Neutrophil (primary cell): ENCODE measurements around the gene COMMD1.
A peak's percentile ranks its signal among the peaks of the same experiment; 100 is the strongest.
"Not testable (repeated sequence)": the region's sequence is repeated elsewhere in the genome, so short reads cannot be mapped to it uniquely, and the experiment has no call there.

Experiments used
- H3K27ac ChIP-seq: fragments of 200-600 bp; sonication (generic); 2 replicates; pipeline ENCODE4 v1.5.1; 2016; ENCODE audit warnings: mild to moderate bottlenecking, moderate library complexity
- H3K27me3 ChIP-seq: fragments of 200-600 bp; sonication (generic); 2 replicates; pipeline ENCODE4 v1.6.0; 2016; ENCODE audit warnings: mild to moderate bottlenecking
- H3K36me3 ChIP-seq: fragments of 200-600 bp; sonication (generic); 2 replicates; pipeline ENCODE4 v1.5.1; 2017
- H3K4me1 ChIP-seq, 2 experiments: fragments of 200-600 bp in 1 of 2; sonication (generic) in 1 of 2; 1 replicate in 1 of 2; 2 replicates in 1 of 2; pipeline versions ENCODE4 v1.5.1 to v1.6.1; 2013 to 2016; ENCODE audit warnings: low read depth in 1 of 2, low read length in 1 of 2, mild to moderate bottlenecking in 1 of 2, moderate library complexity in 1 of 2; ENCODE audit not compliant: control insufficient read depth in 1 of 2, insufficient read depth in 1 of 2
- H3K4me3 ChIP-seq, 2 experiments: fragments of 200-600 bp in 1 of 2; sonication (generic) in 1 of 2; 1 replicate in 1 of 2; 2 replicates in 1 of 2; pipeline ENCODE4 v1.5.1; 2013 to 2016; ENCODE audit warnings: low read depth in 1 of 2, low read length in 1 of 2, mild to moderate bottlenecking in 1 of 2, moderate library complexity in 1 of 2
- H3K9me3 ChIP-seq: fragments of 200-600 bp; sonication (generic); 2 replicates; pipeline ENCODE4 v1.5.1; 2016
- CTCF ChIP-seq: fragments of 200-600 bp; sonication (generic); IDR thresholded peaks from 2 replicates; pipeline ENCODE4 v1.5.1; 2016; ENCODE audit warnings: antibody characterized with exemption

COMMD1 gene

GRCh38 chr2:61905372-61906185 lies at the start of gene COMMD1:
COMMD1 (plus strand) TSS chr2:61905674; CDS start chr2:61905679, 5 bp downstream.
- Histone ChIP-seq H3K9me3 (no peaks in the 10 kb centered on the region), H3K27ac (peak within 1 kb of the TSS; percentile 28), H3K27me3 (no peaks in the 10 kb centered on the region), H3K36me3 (no peaks in the 10 kb centered on the region), H3K4me3 (peak within 1 kb of the TSS; percentile 79 to 82), H3K4me1 (peaks cover 5 to 12% of the 10 kb centered on the region in 2 experiments)
- no peak for TF ChIP-seq CTCF

DNA sequence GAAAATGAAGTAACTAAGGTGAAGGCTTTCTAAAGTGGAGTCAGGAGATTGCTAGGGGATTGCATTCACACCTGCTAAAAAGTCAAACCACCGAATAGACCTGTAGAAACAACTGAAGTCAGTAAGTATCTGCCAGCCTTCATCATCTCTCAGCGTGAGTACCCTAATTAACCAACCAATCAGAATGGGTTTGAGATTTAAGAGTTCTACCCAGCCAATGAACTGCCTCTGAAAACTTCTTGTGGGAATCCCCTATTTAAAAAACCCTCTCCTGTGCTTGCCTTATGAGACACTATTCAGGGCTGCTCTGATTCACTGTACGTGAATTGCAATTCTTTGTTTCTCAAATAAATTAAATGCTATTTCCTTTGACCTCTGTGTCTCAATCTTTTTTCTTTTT lies 48.2 kb upstream of the COMMD1 start:
- Histone ChIP-seq H3K4me1 (peaks cover 15 to 20% of the 10 kb centered on the region in 2 experiments), H3K4me3 (no peak overlapping the region), H3K27ac (no peak overlapping the region), H3K9me3 (no peaks in the 10 kb centered on the region), H3K27me3 (no peaks in the 10 kb centered on the region), H3K36me3 (no peaks in the 10 kb centered on the region)
- TF ChIP-seq CTCF: no peak

DNA sequence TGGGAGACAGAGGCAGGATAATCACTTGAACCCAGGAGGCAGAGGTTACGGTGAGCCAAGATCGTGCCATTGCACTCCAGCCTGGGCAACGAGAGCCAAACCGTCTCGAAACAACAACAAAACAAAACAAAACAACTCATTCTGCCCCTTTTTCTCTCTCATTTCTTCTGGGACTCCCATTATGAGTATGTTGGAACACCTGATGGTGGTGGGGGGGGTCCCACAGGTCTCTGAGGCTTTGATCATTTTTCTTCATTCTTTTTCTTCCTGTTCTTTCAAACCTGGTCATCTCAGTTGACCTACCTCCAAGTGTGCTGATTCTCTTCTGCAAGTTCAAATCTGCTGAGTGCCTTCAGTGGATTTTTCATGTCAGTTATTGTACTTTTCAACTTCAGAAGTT lies 43.4 kb upstream of the COMMD1 start:
- Histone ChIP-seq H3K27me3 (no peaks in the 10 kb centered on the region), H3K4me1 (no peaks in the 10 kb centered on the region), H3K4me3 (no peak overlapping the region), H3K9me3 (no peaks in the 10 kb centered on the region), H3K27ac (no peak overlapping the region), H3K36me3 (peaks cover 19% of the 10 kb centered on the region)
- no peak for TF ChIP-seq CTCF

DNA sequence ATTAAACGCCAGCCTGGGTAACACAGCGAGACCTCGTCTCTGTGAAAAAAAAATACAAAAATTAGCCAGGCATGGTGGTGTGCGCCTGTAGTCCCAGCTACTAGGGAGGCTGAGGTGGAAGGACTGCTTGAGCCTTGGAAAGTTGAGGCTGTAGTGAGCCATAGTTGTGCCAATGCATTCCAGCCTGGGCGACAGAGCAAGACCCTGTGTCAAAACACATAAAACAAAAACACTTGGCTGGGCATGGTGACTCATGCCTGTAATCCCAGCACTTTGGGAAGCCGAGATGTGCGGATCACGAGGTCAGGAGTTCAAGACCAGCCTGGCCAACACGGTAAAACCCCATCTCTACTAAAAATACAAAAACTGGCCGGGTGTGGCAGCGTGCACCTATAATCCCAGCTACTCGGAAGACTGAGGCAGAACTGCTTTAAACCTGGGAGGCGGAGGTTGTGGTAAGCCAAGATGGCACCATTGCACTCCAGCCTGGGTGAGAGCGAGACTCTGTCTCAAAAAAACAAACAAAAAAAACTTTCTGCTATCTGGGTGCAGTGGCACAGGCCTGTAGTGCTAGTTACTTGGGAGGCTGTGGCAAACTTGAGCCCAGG lies 38.9 kb upstream of the COMMD1 start:
- not testable (repeated sequence) for H3K4me3 ChIP-seq, H3K4me1 ChIP-seq, H3K9me3 ChIP-seq, H3K27me3 ChIP-seq, H3K27ac ChIP-seq
- H3K36me3 ChIP-seq: peaks cover 61% of the 10 kb centered on the region

DNA sequence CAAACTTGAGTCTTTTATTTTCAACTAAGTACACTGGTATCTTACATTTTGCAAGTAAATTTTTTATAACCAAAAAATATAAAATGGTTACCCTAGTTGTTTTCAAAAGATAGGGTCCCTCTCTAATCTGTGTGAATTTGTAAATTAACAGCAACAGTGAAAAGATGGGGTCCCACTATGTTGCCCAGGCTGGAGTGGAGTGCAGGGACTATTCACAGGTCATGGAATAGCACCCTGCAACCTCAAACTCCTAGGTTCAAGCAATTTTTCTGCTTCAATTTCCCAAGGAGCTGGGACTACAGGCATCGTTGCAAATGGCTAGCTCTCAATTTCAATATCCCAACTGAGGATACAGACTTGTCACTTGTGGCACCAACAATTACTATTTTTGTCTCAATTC lies 29.1 kb upstream of the COMMD1 start:
- H3K36me3 ChIP-seq: peaks cover 89% of the 10 kb centered on the region
- H3K27ac ChIP-seq: no peak overlapping the region
- H3K27me3 ChIP-seq: no peaks in the 10 kb centered on the region

More for the DNA sequence above, 29.1 kb upstream of the COMMD1 start:
- Histone ChIP-seq H3K4me3 (no peak overlapping the region), H3K4me1 (no peaks in the 10 kb centered on the region), H3K9me3 (no peaks in the 10 kb centered on the region)
- TF ChIP-seq CTCF: no peak
